Activated CD4-positive, CD25-positive, alpha-beta regulatory T cell (primary cell): ENCODE measurements around the gene CCDC33.

ENCODE experiments used
- DNase-seq, 4 experiments: peaks; one replicate each; lab custom pipeline; 2025; lab: John Stamatoyannopoulos, UW

CCDC33 gene

DNA sequence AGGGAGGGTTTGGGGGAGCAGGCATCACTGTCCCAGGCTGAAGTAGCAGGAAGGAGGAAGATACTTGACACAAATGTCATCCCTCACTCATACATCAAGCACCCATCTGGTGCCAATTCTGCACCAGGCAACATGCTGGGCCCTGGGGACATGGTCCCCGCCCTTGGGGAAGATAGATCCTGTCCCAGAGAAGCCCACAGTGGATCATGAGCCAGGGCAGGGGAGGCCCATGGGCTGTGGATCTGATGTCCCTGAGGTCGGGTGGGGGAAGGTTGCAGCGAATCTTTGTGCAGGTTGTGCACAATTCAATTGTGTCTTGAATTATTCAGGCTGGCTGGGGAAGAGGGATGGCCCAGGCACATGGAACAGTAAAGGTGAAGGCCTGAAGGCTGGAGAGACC lies 6.4 kb upstream of the CCDC33 start:
- no peak for DNase-seq

DNA sequence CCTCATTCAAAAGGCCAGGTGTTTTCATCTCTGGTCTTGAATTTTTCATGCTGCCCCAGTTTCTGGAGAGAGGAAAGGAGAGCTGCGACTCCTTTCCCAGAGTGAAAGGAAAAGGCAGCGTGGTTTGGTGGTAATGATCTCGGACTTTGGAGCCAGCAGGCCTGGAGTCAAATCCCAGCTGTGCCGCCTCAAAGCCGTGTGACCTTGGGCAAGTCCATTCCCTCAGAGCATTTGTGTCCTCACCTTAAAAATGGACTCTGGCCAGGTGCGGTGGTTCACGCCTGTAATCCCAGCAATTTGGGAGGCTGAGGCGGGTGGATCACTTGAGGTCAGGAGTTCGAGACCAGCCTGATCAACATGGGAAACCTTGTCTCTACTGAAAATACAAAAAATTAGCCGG lies 4.7 kb upstream of the CCDC33 start:
- no peak for DNase-seq

DNA sequence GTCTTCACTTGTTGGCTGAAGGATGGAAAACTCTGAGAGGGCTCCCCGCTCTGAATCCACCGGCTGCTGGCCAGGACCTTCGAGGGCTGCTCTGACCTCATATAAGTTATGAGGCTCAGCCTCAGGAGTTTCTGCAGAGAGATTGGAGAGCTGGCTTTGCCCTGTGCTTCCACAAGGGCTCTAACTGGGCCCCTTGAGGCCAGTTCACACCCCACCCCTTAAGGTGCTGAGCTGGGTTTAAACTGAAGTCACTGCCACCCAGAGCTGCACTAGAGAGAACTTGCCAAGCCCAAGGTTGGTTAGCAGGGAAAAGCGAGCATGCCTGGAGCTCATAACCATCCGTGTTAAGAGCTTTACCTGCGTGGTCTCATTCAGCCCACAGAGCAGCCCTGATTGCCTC lies 2.8 kb upstream of the CCDC33 start:
- DNase-seq, result no peak

DNA sequence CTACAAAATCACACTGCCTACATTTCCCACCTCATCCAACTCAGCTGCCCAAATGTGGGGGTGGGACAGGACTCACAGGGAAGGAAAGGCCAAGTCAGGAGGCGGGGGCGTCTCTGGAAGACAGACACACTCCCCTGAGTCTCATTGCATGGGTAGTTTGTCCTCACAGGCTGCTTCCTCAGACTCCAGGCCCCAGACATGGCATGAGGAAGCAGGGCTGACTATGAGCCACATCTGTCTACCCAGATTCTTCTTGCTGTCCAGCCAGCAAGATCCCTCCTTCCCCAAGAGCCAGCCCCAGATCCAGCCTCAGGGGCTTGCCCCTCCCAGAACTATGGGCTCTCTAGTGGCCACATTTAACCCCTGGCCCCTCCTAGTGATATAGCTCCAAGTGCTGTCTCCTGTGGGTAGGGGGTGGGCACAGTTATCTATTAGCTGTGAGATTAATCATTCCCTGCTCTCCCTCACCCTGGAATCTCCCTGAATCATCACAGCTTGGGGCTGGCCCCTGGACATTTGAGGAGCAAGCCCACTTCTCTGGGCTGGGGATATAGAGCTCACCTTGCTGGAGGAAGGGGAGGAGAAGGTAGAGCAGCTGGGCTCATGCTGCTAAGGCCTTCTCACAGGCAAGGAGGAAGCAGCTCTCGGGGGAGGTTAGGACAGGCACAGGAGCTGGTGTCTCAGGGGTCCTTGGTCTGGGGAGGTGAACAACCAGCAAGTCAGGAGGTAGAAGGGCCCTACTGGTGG lies 2.1 kb upstream of the CCDC33 start:
- no peak for DNase-seq

DNA sequence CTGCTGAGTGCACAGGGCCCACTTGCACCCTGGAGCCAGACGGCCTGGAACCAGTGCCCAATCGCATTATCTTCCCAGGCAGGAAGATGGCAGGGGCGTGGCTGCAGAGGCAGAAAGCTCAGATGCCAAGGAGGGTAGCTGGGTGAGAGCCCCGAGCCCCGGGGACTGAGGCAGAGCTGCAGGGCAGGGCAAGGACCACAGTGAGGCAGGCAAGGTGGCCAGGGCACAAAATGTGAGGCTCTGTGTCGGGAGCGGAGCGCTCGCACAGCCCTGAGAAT lies 1.6 kb upstream of the CCDC33 start:
- no peak for DNase-seq

- DNase-seq, result no peak
Measured at GRCh38 chr15:74239051-74239705, 3.1 kb downstream of the CCDC33 start.

GRCh38 chr15:74240002-74240568 lies 4.0 kb downstream of the CCDC33 start:
- no peak for DNase-seq

DNA sequence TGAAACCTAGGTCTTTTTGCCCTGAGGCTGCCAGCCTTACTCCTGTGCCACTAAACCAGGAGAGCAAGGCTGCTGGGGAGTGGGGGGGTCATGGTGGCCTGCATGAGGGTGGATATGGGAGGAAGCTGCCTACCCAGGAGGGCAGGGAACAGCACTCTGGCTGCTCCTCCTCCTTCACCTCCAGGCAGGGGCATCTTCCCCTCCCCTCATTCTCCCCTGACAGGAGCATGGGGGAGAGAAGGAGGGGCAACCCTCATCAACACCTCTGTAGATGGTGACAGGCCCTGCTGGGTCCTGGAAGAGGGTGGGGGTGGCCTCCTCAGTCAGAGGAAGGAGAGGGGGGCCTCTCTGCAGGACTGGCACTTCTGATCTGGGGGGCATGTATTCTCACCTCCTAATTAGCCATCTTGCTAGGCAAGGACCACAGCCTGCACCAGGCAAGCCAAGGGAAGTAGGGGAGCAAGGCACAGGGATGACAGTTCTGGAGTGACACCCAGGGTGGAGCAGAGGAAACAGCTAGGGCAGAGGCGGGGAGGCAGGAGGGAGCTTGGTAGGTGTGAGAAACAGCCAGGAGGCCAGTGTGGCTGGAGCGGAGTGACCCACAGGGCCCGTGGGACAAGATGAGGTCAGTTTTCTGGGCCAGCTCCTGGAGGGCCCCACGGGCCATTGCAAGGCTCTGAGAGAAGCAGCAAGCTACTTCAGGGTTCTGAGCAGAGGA lies 4.9 kb downstream of the CCDC33 start:
- no peak for DNase-seq

DNA sequence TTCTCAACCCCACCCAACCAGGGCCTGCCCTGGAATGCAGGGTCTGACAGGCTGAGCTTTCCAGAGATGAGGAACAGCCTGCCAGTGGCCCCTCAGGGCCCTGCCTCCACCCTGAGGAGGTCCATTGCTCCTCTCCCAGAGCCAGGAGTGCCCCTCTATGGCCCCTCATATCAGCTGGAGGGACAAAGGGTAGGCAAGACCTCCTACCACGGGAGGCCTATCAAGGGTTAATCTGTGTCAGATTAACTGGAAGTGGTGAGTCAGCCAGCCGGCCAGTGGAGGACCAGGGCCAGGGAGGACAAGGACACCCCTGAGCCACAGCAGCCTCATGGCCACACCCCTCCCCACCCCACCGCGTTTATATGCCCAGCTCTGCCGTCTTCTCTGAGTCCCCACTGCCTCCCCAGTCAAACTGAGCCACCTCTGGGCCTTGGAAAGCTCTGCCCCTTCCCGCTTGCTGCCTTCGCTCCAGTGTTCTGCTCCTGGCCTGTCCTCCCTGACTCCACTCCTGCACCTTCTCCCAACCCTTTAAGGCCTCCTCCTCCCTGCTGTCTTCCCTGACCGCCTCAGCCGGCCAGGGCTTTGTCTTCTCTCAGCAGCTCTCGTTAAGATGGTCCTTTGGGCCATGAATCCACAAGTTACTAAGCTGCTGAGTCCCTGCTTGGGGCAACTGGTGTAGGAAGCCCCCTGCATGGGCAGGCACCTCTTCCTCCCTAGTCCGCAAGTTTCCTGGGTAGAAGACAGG lies 6.5 kb downstream of the CCDC33 start:
- no peak for DNase-seq

DNA sequence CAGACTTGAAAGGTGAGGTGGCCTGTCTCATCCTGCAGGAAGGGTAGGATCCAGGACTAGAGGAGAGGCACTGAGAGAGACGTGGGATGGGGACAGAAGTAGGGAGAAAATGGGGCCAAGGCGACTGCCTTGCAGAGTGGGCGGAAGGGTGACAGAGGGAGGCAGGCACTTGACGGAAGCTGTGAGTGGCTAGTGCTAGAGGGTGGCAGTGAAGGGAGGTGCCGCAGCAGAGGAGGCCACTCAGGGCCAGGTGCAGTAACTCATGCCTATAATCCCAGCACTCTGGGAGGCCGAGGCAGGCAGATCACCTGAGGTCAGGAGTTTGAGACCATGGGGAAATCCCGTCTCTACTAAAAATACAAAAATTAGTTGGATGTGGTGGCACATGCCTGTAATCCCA lies 7.3 kb downstream of the CCDC33 start:
- no peak for DNase-seq

- no peak for DNase-seq
Measured at GRCh38 chr15:74244822-74245341, 8.8 kb downstream of the CCDC33 start.

- no peak for DNase-seq
Measured at GRCh38 chr15:74245342-74245931, 9.3 kb downstream of the CCDC33 start.

DNA sequence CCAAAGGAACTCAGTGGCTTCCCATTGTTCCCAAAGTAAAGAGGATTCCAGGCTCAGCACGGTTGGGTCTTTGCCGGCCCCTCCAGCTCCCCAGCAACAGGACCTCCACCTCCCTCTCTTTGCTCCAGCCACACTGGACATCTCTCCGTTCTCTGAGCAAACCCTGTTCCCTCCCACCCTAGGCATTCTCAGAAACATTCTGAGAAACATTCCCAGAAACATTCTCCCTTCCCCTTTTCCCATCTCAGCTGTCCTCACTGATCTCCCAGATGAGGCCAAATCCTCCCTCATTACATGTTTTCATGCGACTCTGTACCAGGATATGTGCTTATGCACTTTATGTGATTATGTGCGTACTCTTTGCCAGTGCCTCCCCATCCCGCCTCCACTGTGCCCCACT lies 14.1 kb downstream of the CCDC33 start:
- no peak for DNase-seq

- no peak for DNase-seq
Measured at GRCh38 chr15:74251131-74251811, 15.1 kb downstream of the CCDC33 start.

DNA sequence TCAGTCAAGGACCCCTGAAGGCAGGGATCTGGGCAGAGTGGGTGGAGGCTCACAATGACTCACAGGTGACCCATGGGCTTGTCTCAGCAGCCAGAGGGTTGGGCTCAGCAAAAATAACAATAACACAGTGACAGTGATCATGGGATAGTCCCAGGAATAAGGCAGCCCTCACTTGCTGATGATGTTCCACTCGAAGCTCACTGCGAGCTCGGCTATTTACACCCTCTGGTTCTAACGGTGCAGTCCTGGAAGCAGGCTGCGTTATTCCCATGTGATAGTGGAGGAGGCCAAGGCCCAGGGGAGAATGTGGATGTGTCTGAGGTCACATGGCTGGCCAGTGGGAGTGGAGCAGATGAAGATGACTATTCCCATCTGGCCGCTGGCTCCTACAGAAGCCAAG lies 16.2 kb downstream of the CCDC33 start:
- no peak for DNase-seq

- DNase-seq, result no peak
Measured at GRCh38 chr15:74252721-74253120, 16.6 kb downstream of the CCDC33 start.

- DNase-seq, result no peak
Measured at GRCh38 chr15:74253211-74253921, 17.2 kb downstream of the CCDC33 start.

- no peak for DNase-seq
Measured at GRCh38 chr15:74257105-74257504, 21.0 kb downstream of the CCDC33 start.

- no peak for DNase-seq
Measured at GRCh38 chr15:74257623-74258022, 21.5 kb downstream of the CCDC33 start.

DNA sequence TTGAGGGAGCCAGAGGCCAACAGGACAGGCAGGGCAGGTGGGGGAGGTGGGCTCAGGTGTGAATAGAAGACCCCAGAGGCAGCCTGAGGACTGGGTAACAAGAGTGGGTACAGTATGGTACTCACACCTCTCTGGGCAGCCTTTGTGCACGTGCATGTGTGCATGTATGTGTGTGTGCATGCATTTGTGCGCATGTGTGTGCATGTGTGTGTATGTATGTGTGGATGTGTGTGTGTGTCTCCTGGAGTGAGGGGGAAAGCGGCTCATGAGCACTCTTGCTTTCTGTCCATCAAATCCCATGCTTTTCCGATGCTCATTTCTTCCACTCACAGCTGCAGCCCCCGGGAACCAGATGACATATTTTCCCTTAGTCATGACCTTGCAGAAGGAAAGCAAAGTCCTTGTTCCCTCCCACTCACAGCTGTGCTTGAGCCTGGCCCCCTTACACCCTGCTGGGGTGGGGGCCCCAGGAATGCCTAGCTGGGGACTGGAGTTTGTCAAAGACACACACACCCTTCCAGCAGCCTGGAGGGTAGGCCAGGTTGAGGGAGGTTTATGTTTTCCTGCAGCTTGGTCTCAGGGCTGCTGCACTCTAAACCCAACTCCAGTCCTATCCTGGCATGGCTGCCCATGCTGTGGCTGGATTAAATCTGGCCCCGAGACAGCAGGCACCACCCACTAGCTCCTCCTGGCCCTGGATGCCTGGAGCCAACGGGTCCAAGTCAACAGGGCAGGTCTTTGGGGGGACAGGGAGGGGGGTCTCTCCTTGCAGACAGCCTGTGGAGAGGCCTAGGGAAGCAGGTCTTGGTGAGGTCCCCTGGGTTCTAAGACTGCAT lies 22.5 kb downstream of the CCDC33 start:
- no peak for DNase-seq
